ENCODE results near the gene TLCD1.

The TLCD1 gene, protein sequence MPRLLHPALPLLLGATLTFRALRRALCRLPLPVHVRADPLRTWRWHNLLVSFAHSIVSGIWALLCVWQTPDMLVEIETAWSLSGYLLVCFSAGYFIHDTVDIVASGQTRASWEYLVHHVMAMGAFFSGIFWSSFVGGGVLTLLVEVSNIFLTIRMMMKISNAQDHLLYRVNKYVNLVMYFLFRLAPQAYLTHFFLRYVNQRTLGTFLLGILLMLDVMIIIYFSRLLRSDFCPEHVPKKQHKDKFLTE

GRCh38 chr17:28726226-28726626 is at the start of gene TLCD1:
TSS of gene TLCD1 (minus strand) at chr17:28726233. CDS start at chr17:28726097, 136 bp downstream.
- peak; percentile 67 to 73 for DNase-seq (ENCODE audit: low read depth in 2 of 2)

- DNase-seq (ENCODE audit: low read depth in 2 of 2), result no peak
These were observed 48.2 kb upstream of the TLCD1 start for GRCh38 chr17:28774206-28774605.

DNA sequence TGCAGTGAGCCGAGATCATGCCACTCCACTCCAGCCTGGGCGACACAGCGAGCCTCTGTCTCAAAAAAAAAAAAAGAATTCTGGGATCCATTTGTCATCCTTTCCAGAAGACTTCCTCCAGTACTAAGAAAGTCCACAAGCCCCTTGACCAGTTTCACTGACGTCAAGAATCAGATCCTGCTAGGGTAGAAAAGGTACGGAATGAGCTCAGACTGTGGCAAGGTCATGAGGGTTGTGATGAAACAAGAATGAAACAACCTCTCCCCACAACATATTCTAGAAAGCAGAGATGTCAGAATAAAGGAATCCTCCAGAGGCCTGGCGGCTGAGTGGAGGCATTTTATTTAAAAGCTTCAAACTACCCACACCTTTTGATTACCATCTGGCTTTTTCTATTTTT is 47.7 kb upstream of the TLCD1 start:
- no peak for DNase-seq (ENCODE audit: low read depth in 2 of 2)

- no peak for DNase-seq (ENCODE audit: low read depth in 2 of 2)
These were observed 39.0 kb upstream of the TLCD1 start for GRCh38 chr17:28765038-28765437.

GRCh38 chr17:28763804-28764266 is 37.8 kb upstream of the TLCD1 start:
- DNase-seq (ENCODE audit: low read depth in 2 of 2), result peak; percentile 47 to 60

GRCh38 chr17:28763137-28763799 is 37.2 kb upstream of the TLCD1 start:
- DNase-seq (ENCODE audit: low read depth in 2 of 2), result no peak

- DNase-seq (ENCODE audit: low read depth in 2 of 2), result no peak
These were observed 34.8 kb upstream of the TLCD1 start for GRCh38 chr17:28760601-28761562.

GRCh38 chr17:28759256-28759865 is 33.3 kb upstream of the TLCD1 start:
- no peak for DNase-seq (ENCODE audit: low read depth in 2 of 2)

- no peak for DNase-seq (ENCODE audit: low read depth in 2 of 2)
These were observed 32.5 kb upstream of the TLCD1 start for GRCh38 chr17:28758411-28759121.

DNA sequence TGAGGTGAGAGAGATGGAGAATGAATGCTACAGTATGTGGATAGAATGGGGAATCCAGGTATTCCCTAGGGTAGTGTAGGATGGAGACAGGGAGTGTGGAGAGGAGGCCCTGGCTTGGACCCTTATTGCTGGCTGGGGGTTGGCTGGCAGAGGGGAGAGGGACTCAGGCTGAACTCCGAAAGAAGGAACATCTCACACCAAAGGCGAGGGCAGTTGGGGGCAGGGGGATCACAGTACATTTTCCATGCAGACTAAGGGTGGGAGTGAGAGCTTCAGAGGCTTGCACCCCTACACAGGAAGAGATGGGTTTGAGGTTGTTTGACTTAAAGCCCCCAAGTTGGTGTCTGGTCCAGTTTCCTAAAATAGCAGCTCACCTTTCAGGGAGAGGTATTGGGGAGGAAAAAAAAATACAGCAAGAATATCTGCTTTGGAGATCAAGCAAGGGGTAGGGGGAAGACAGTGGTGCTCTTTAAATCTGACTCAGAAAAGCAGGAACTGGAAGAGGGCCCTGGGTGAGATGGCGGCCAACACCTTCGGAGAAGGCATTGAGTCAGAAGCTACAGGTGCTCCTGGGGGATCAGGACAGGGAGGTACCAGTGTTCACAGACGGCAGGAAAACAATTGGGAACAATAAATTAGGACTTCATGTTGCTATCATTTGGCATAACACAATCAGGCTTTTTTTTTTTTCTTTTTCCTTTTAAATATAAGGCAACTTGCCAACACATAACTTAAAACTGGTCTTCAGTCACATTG is 30.2 kb upstream of the TLCD1 start:
- no peak for DNase-seq (ENCODE audit: low read depth in 2 of 2)

DNA sequence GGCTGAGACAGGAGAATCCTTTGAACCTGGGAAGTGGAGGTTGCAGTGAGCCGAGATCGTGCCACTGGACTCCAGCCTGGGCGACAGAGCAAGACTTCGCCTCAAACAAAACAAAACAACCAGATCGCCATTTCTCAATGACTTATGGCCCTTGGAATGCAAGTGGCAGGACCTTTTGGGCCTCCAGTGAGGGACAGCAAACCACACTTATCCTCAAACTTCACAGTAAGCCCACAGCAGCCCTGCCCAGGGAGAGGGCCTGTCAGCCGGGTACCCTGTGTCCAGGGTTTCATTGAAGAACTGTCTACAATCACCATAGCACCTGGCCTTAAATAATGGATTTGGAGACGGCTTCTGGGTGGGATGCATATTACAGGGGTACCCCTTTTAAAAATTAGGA is 29.5 kb upstream of the TLCD1 start:
- no peak for DNase-seq (ENCODE audit: low read depth in 2 of 2)

DNA sequence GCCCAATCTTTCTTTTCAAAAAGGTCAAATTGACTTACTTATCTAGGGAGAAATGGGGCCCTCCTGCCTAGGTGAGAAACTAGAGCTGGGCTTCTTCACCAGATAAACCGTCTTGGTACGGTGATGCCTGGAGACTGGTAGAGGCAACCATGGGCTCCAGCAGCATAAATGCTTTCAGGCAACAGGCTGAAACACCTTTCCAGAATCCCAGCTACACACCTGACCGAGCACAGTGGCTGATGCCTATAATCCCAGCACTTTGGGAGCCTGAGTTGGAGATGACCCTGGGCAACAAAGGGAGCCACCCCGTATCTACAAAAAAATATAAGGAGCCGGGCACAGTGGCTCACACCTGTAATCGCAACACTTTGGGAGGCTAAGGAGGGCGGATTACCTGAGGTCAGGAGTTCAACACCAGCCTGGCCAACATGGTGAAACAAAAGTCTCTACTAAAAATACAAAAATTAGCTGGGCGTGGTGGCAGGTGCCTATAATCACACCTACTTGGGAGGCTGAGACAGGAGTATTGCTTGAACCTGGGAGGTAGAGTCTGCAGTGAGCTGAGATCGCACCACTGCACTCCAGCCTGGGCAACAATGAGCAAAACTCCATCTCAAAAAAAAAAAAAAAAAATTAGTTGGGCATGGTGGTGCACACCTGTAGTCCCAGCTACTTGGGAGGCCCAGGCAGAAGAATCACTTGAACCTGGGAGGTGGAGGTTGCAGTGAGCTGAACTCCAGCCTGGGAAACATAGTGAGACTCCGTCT is 25.8 kb upstream of the TLCD1 start:
- no peak for DNase-seq (ENCODE audit: low read depth in 2 of 2)

DNA sequence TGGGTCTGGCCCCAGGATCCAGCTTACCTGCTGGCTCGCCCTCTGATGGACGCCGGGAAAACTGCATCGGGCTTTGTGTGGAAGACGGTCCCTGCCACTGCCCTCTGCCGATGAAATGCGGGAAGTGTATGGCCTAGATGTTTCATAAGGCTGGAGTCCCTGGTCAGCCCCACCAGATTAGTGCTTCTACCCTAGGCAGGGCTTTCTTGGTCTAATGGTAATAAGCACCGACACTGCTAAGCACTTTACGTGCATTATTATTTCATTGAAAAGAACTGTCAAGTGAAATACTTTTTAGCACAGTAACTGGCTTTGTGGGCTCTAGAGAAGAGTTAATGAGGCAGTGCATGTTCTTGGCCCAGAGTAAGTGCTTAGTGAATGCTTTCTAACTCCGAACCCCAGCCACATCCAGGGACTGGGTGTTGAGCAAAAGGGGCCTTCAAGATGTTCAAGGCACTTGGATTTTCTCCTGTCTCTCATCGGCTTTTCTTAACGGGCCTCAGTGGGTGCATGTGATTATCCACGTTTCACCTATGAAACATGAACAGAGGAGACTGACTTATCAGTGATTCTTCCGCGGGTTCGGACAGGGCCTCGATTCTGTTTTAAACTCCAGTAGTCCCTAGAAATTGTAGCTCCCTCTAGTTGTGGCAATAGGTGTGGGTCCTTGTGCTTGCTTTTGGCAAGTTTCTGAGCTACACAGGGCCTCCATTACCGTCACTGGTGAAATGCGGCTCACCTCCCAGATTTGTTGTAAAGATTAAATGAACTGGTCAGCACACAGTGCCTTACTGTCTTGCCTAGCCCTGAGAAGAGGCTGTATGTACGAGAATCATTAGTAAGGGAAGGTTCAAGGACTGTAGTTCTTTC is 24.4 kb upstream of the TLCD1 start:
- peak; percentile 77 to 79 for DNase-seq (ENCODE audit: low read depth in 2 of 2)

DNA sequence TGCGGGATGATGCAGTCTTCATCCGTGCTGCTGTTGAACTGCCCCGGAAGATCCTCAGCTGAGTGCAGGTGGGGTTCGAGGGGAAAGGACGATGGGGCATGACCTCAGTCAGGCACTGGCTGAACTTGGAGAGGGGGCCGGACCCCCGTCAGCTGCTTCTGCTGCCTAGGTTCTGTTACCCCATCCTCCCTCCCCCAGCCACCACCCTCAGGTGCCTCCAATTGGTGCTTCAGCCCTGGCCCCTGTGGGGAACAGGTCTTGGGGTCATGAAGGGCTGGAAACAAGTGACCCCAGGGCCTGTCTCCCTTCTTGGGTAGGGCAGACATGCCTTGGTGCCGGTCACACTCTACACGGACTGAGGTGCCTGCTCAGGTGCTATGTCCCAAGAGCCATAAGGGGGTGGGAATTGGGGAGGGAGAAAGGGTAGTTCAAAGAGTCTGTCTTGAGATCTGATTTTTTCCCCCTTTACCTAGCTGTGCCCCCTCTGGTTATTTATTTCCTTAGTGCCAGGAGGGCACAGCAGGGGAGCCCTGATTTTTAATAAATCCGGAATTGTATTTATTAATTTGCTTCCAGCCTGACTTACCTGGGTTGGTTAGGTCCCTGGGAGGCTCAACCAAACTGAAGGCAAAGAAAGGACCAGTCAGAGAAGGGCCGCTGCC is 23.6 kb upstream of the TLCD1 start:
- no peak for DNase-seq (ENCODE audit: low read depth in 2 of 2)

DNA sequence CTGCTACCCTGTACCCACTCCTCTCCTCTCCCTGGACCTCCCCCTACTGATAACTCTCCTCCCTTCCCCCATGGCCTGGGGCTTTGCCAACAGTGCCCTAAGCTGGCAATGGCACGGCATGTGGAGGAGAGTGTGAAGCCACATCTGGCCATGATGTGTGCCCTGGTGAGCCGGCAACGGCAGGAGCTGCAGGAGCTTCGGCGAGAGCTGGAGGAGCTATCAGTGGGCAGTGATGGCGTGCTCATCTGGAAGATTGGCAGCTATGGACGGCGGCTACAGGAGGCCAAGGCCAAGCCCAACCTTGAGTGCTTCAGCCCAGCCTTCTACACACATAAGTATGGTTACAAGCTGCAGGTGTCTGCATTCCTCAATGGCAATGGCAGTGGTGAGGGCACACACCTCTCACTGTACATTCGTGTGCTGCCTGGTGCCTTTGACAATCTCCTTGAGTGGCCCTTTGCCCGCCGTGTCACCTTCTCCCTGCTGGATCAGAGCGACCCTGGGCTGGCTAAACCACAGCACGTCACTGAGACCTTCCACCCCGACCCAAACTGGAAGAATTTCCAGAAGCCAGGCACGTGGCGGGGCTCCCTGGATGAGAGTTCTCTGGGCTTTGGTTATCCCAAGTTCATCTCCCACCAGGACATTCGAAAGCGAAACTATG is 23.0 kb upstream of the TLCD1 start:
- no peak for DNase-seq (ENCODE audit: low read depth in 2 of 2)

DNA sequence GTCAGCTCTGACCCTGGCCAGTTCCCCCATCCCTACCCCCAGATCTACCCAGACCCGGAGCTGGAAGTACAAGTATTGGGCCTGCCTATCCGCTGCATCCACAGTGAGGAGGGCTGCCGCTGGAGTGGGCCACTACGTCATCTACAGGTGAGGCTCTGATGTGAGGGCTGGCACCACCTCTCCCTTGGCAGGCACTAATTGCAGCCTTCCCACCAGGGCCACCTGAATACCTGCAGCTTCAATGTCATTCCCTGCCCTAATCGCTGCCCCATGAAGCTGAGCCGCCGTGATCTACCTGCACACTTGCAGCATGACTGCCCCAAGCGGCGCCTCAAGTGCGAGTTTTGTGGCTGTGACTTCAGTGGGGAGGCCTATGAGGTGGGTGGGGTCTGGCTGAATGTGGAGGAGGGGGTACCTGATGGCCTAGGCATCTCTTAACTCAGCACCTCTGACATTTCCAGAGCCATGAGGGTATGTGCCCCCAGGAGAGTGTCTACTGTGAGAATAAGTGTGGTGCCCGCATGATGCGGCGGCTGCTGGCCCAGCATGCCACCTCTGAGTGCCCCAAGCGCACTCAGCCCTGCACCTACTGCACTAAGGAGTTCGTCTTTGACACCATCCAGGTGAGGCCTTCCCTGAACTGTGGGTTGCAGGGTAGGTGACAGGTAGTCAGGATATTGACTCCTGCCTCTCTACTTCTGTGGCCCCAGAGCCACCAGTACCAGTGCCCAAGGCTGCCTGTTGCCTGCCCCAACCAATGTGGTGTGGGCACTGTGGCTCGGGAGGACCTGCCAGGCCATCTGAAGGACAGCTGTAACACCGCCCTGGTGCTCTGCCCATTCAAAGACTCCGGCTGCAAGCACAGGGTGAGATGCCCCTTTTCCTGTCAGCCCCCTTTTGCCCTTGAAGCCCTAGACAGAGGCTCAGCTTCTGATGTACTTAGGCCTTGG is 22.0 kb upstream of the TLCD1 start:
- no peak for DNase-seq (ENCODE audit: low read depth in 2 of 2)
